Transverse colon (tissue), 4 donors: ENCODE results near the gene GRM4.

Experiments
- CTCF ChIP-seq, 5 experiments: fragments of 200-600 bp in 3 of 5; fragments of 450-650 bp in 2 of 5; sonication (generic) in 3 of 5; IDR thresholded peaks; 1 replicate in 2 of 5; 2 replicates in 3 of 5; pipeline ENCODE4 v1.5.1; 2016 to 2017; ENCODE audit warnings: antibody characterized with exemption in 5 of 5, inconsistent platforms in 3 of 5, mild to moderate bottlenecking in 2 of 5, moderate library complexity in 1 of 5
- EP300 ChIP-seq: sonication (generic); formaldehyde crosslinking; IDR thresholded peaks from one replicate; pipeline ENCODE4 v1.6.1; 2017; ENCODE audit warnings: antibody characterized with exemption, low read depth
- POLR2A ChIP-seq: fragments of 450-650 bp; IDR thresholded peaks from one replicate; pipeline ENCODE4 v1.6.1; 2016; ENCODE audit warnings: antibody characterized with exemption, mild to moderate bottlenecking, moderate library complexity
- POLR2AphosphoS5 ChIP-seq, 3 donors: sonication (generic); formaldehyde crosslinking; IDR thresholded peaks; one replicate each; pipeline ENCODE4 v1.6.1; 2016; ENCODE audit warnings: antibody characterized with exemption in 3 of 3

DNA sequence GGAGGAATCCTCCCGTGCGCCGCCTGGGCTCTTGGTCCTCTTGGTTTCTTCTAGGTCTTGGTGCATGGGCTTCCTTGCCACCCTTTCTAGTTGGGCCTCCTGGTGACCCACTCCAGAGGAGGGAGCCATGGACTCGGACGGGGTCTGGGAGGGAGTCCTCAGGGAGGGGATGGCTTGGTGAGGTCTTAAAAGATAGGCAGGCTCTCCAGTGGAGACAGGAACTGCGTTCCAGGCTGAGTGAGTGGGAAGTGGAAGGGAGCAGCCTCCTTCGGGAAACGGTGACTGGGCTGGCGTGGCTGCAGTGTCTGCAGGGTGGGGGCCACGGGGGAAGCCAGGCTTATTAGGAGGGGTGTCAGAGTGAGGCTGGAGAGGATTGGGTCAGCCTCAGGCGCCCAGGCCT, 152.8 kb downstream of the GRM4 start:
- no peak for TF ChIP-seq POLR2A
- no peak for TF ChIP-seq CTCF (IDR thresholded peaks at IDR 0.05)
- no peak for TF ChIP-seq POLR2AphosphoS5 (IDR thresholded peaks at IDR 0.05)
- TF ChIP-seq EP300, result no peak
